Stomach (tissue), 9 donors: ENCODE results near the gene TSPAN10. TPM values are rescaled to one million over a fixed set of nuclear protein-coding genes. Genes with fewer than 3 reads are reported as not detected.

Source experiments
- DNase-seq, 2 donors: peaks; one replicate each; pipeline versions ENCODE4 v3.0.0 to v3.0.0-alpha.2; 2013 to 2019
- H3K27ac ChIP-seq, 5 donors: fragments of 200-600 bp in 4 of 5; sonication (generic) in 4 of 5; one replicate each; pipeline ENCODE4 v1.5.1; 2013 to 2019; ENCODE audit warnings: mild to moderate bottlenecking in 1 of 5, moderate library complexity in 1 of 5
- H3K27me3 ChIP-seq, 3 donors: fragments of 200-600 bp; sonication (generic); one replicate each; pipeline ENCODE4 v1.5.1; 2017 to 2019; ENCODE audit warnings: mixed run types in 1 of 3
- H3K36me3 ChIP-seq, 4 donors: fragments of 200-600 bp; sonication (generic); 1 replicate in 3 of 4; 2 replicates in 1 of 4; pipeline ENCODE4 v1.5.1; 2016 to 2019
- H3K4me1 ChIP-seq, 4 donors: fragments of 200-600 bp; sonication (generic); one replicate each; pipeline ENCODE4 v1.5.1; 2016 to 2019
- H3K4me3 ChIP-seq, 4 donors: fragments of 200-600 bp; sonication (generic) in 3 of 4; one replicate each; pipeline ENCODE4 v1.5.1; 2016 to 2019; ENCODE audit warnings: mild to moderate bottlenecking in 1 of 4
- H3K9me3 ChIP-seq, 4 donors: fragments of 200-600 bp; sonication (generic); one replicate each; pipeline ENCODE4 v1.5.1; 2016 to 2019
- CTCF ChIP-seq, 7 experiments: fragments of 450-650 bp in 4 of 7; fragments of 200-600 bp in 3 of 7; sonication (generic) in 3 of 7; IDR thresholded peaks; one replicate each; pipeline ENCODE4 v1.5.1; 2016 to 2019; ENCODE audit warnings: antibody characterized with exemption in 7 of 7, control low read depth in 2 of 7, mild to moderate bottlenecking in 1 of 7
- EP300 ChIP-seq: sonication (generic); formaldehyde crosslinking; IDR thresholded peaks from one replicate; pipeline ENCODE4 v1.6.1; 2017; ENCODE audit warnings: antibody characterized with exemption
- POLR2A ChIP-seq, 4 donors: fragments of 450-650 bp; IDR thresholded peaks; one replicate each; pipeline ENCODE4 v1.6.1; 2016; ENCODE audit warnings: antibody characterized with exemption in 4 of 4, control low read depth in 2 of 4, mild to moderate bottlenecking in 1 of 4, moderate library complexity in 1 of 4
- POLR2AphosphoS5 ChIP-seq, 3 donors: sonication (generic); formaldehyde crosslinking; IDR thresholded peaks; one replicate each; pipeline ENCODE4 v1.6.1; 2016; ENCODE audit warnings: antibody characterized with exemption in 3 of 3
- WGBS, 5 donors: extraction: QIAGEN DNeasy Blood & Tissue Kit in 3 of 5; methylation state at CpG; one replicate each; pipeline versions ENCODE4 v1.1.5 to v1.1.7; 2013 to 2018; 5-methylcytosine and 5-hydroxymethylcytosine counted together
- intact Hi-C: fragments of 100-400 bp; cut with DNase I; formaldehyde crosslinking; loops from one replicate; pipeline ENCODE4 v1.15.1; 2023; ENCODE audit warnings: low total_unique reads
- polyA plus RNA-seq, 3 donors: library from polyadenylated mRNA; stranded (reverse); fragments of 200-250 nt; gene quantifications; one replicate each; pipeline ENCODE4 v1.2.3, GENCODE V29; 2013
- total RNA-seq, 5 donors: library from RNA; depleted of rRNA; stranded (reverse); fragments of >200 nt; gene quantifications; one replicate each; pipeline versions ENCODE4 v1.1.0 to v1.2.3, GENCODE V29; 2014 to 2016
- donor health status: healthy with polysubstance abuse.
- donor health status: Bipolar disorder and iron deficiency.
- donor health status: healthy.

TSPAN10 gene
- total and polyA plus RNA-seq, 8 donors, result 1.1 to 1.5 (median 1.2) TPM; not detected in 5

- H3K4me3 ChIP-seq, result no peak overlapping the region
- H3K4me1 ChIP-seq, result peaks cover 0 to 21% (median 14%) of the 10 kb centered on the region in 4 donors
- H3K27ac ChIP-seq, result peak overlapping the region; percentile 61 to 87 (median 78)
- DNase-seq, result no peak
- no peaks in the 10 kb centered on the region for H3K9me3 ChIP-seq
- intact Hi-C loops, result no loop called here
- WGBS, 5 donors, result 49 to 67% (median 56%) methylated on average over 5 of the region's 5 CpGs
- peaks cover 0 to 22% (median 0%) of the 10 kb centered on the region in 3 donors for H3K27me3 ChIP-seq
- no peak for TF ChIP-seq EP300
- TF ChIP-seq POLR2A (IDR thresholded peaks at IDR 0.05), result no peak
- H3K36me3 ChIP-seq, result peaks cover 0 to 1% (median under 1%) of the 10 kb centered on the region in 4 donors
Observed at GRCh38 chr17:81659038-81659437, 22.0 kb downstream of the TSPAN10 start.

GRCh38 chr17:81660441-81660840 is 23.4 kb downstream of the TSPAN10 start:
- WGBS, 5 donors, result 90 to 95% (median 93%) methylated on average over 9 of the region's 9 CpGs
- Histone ChIP-seq H3K9me3 (no peaks in the 10 kb centered on the region), H3K27ac (peak overlapping the region; percentile 68 to 87 (median 81)), H3K4me1 (peaks cover 5 to 34% (median 24%) of the 10 kb centered on the region in 4 donors), H3K4me3 (no peak overlapping the region), H3K36me3 (peaks cover 0 to 14% (median 12%) of the 10 kb centered on the region in 4 donors), H3K27me3 (peaks cover 0 to 8% (median 0%) of the 10 kb centered on the region in 3 donors)
- intact Hi-C loops, result no loop called here
- no peak for DNase-seq
- no peak for TF ChIP-seq CTCF (IDR thresholded peaks at IDR 0.05)
- no peak for TF ChIP-seq EP300
- no peak for TF ChIP-seq POLR2AphosphoS5 (IDR thresholded peaks at IDR 0.05)
- TF ChIP-seq POLR2A (IDR thresholded peaks at IDR 0.05), result no peak

- no peak for TF ChIP-seq EP300
- no peak for TF ChIP-seq CTCF (IDR thresholded peaks at IDR 0.05)
- no peak for TF ChIP-seq POLR2AphosphoS5 (IDR thresholded peaks at IDR 0.05)
- TF ChIP-seq POLR2A (IDR thresholded peaks at IDR 0.05), result no peak
- H3K4me3 ChIP-seq, result no peak overlapping the region
- H3K27me3 ChIP-seq, result no peaks in the 10 kb centered on the region
- no peak for DNase-seq
- H3K36me3 ChIP-seq, result peaks cover 0 to 14% (median 12%) of the 10 kb centered on the region in 4 donors
- H3K4me1 ChIP-seq, result peaks cover 8 to 42% (median 26%) of the 10 kb centered on the region in 4 donors
- no peak overlapping the region for H3K27ac ChIP-seq
- no peaks in the 10 kb centered on the region for H3K9me3 ChIP-seq
- 86 to 96% (median 94%) methylated on average over 4 of the region's 4 CpGs for WGBS, 5 donors
- intact Hi-C loops, result no loop called here
Observed at GRCh38 chr17:81662002-81662401, 25.0 kb downstream of the TSPAN10 start.

GRCh38 chr17:81664051-81664470 is 27.1 kb downstream of the TSPAN10 start:
- intact Hi-C loops, result no loop called here
- Histone ChIP-seq H3K4me1 (peaks cover 20 to 53% (median 41%) of the 10 kb centered on the region in 4 donors), H3K27ac (peak overlapping the region in 1 of 5 donors; percentile 25), H3K4me3 (no peak overlapping the region), H3K36me3 (peaks cover 0 to 24% (median 20%) of the 10 kb centered on the region in 4 donors), H3K27me3 (no peaks in the 10 kb centered on the region), H3K9me3 (no peaks in the 10 kb centered on the region)
- no peak for DNase-seq
- WGBS, 5 donors, result 78 to 88% (median 87%) methylated on average over 5 to 7 of the region's 7 CpGs
- TF ChIP-seq EP300 (no peak), POLR2A (IDR thresholded peaks at IDR 0.05) (no peak)

GRCh38 chr17:81665205-81666091 is 28.5 kb downstream of the TSPAN10 start:
- Histone ChIP-seq H3K9me3 (no peaks in the 10 kb centered on the region), H3K27ac (peak overlapping the region; percentile 91 to 97 (median 91)), H3K36me3 (peaks cover 5 to 38% (median 33%) of the 10 kb centered on the region in 4 donors), H3K4me3 (peak overlapping the region; percentile 82 to 99 (median 91)), H3K27me3 (no peaks in the 10 kb centered on the region), H3K4me1 (peaks cover 20 to 49% (median 39%) of the 10 kb centered on the region in 4 donors)
- intact Hi-C loops, result no loop called here
- DNase-seq, result peak in 1 of 2 donors; percentile 60
- TF ChIP-seq EP300 (no peak), CTCF (IDR thresholded peaks at IDR 0.05) (no peak), POLR2A (IDR thresholded peaks at IDR 0.05) (no peak), POLR2AphosphoS5 (IDR thresholded peaks at IDR 0.05) (no peak)
- WGBS, 5 donors, result 47 to 64% (median 59%) methylated on average over 20 to 30 of the region's 30 CpGs
